Stimulated activated CD8-positive, alpha-beta memory T cell treated with anti-CD3 and anti-CD28 coated beads, Interleukin-15, amount 100 ng/mL, for 24 hours (primary cell): ENCODE measurements around the gene DCST2.

Experiments used
- DNase-seq: peaks from one replicate; pipeline ENCODE4 v3.0.0-alpha.2; 2020; ENCODE audit warnings: low read depth

The DCST2 gene

GRCh38 chr1:155049651-155050559 is 16.3 kb upstream of the DCST2 start:
- no peak for DNase-seq

GRCh38 chr1:155048449-155049334 is 15.1 kb upstream of the DCST2 start:
- DNase-seq = no peak

- DNase-seq = no peak
These were observed 11.5 kb upstream of the DCST2 start for GRCh38 chr1:155044812-155045657.

- DNase-seq = no peak
These were observed 10.8 kb upstream of the DCST2 start for GRCh38 chr1:155044365-155044764.

GRCh38 chr1:155043793-155044192 is 10.2 kb upstream of the DCST2 start:
- DNase-seq = no peak

- DNase-seq = no peak
These were observed 9.7 kb upstream of the DCST2 start for GRCh38 chr1:155043301-155043702.

- no peak for DNase-seq
These were observed 9.2 kb upstream of the DCST2 start for GRCh38 chr1:155042789-155043188.

GRCh38 chr1:155040358-155041093 is 6.9 kb upstream of the DCST2 start:
- DNase-seq = no peak

GRCh38 chr1:155039308-155039669 is 5.7 kb upstream of the DCST2 start:
- DNase-seq = no peak

- DNase-seq = no peak
These were observed 5.2 kb upstream of the DCST2 start for GRCh38 chr1:155038602-155039307.

- no peak for DNase-seq
These were observed 4.4 kb upstream of the DCST2 start for GRCh38 chr1:155037851-155038441.

GRCh38 chr1:155037043-155037442 is 3.5 kb upstream of the DCST2 start:
- no peak for DNase-seq

- DNase-seq = no peak
These were observed 2.4 kb upstream of the DCST2 start for GRCh38 chr1:155035936-155036335.

GRCh38 chr1:155034318-155035208 is 982 bp upstream of the DCST2 start:
- DNase-seq = no peak

- DNase-seq = no peak
These were observed 695 bp downstream of the DCST2 start for GRCh38 chr1:155032886-155033285.

- DNase-seq = no peak
These were observed 2.7 kb downstream of the DCST2 start for GRCh38 chr1:155030899-155031298.

- no peak for DNase-seq
These were observed 3.3 kb downstream of the DCST2 start for GRCh38 chr1:155030243-155030795.

GRCh38 chr1:155029513-155030242 is 3.9 kb downstream of the DCST2 start:
- no peak for DNase-seq
